ENCODE measurements around the gene RHOJ. TPM values are rescaled to one million over a fixed set of nuclear protein-coding genes. Genes with fewer than 3 reads are reported as not detected.

Gene RHOJ
- total RNA-seq, 1 experiment from 2014 or later = not detected

DNA sequence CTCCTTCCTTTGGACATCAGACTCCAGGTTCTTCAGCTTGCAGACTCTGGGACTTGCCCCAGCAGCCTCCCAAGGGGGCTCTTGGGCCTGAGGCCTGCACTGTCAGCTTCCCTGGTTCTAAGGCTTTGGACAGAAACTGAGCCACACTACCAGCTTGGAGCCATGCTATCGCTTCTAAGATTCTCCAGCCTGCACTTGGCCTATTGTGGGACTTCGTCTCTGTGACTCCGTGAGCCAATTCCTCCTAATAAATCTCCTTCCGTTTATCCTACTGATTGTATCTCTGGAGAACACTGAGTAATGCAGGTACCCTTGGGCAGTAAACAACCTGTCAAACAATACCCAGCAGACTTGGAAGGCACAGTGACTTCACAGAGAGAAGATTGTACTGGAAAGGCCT lies 24.9 kb upstream of the RHOJ start:
- intact Hi-C loops (cut with micrococcal nuclease) = no loop called here
- CTCF ChIA-PET = no interaction called here
- BruUV-seq (replicated peaks) = no TSS peak
- Histone ChIP-seq H3K4me1 (ENCODE audit: control insufficient read depth in 1 of 2, insufficient read depth in 2 of 2, low read length in 2 of 2) (no peaks in the 10 kb centered on the region), H3K9me3 (ENCODE audit: control insufficient read depth in 1 of 2, insufficient read depth in 1 of 2, low read depth in 1 of 2, low read length in 2 of 2) (no peaks in the 10 kb centered on the region), H3K27me3 (ENCODE audit: insufficient read depth, low read length) (no peaks in the 10 kb centered on the region; the same call in 1 of the 2 replicates), H3K9me2 (ENCODE audit: insufficient read depth) (no peaks in the 10 kb centered on the region), H3K79me2 (ENCODE audit: insufficient read depth, low read length) (no peaks in the 10 kb centered on the region), H4K20me1 (ENCODE audit: insufficient read depth) (no peaks in the 10 kb centered on the region), H3K36me3 (ENCODE audit: control insufficient read depth in 1 of 2, insufficient read depth in 2 of 2, low read length in 2 of 2) (no peaks in the 10 kb centered on the region), H3K4me3 (replicated peaks in 1 of 2; ENCODE audit: low read depth in 1 of 2, low read length in 2 of 2) (no peak overlapping the region), H3K9ac (ENCODE audit: low read length) (no peak overlapping the region), H3K4me2 (ENCODE audit: low read length) (no peak overlapping the region), H3K27ac (ENCODE audit: low read depth, low read length) (no peak overlapping the region), H2AFZ (ENCODE audit: low read depth, low read length, poor library complexity, severe bottlenecking) (no peak overlapping the region)
- no peak for ATAC-seq
- DNase-seq (ENCODE audit: low read depth, low spot score) = no peak
- TF ChIP-seq SP1 (IDR thresholded peaks at IDR 0.05; ENCODE audit: low read depth) = no peak
- TF ChIP-seq CBX3 (IDR thresholded peaks at IDR 0.05; ENCODE audit: low read depth) = no peak
- no peak for TF ChIP-seq ELF1 (IDR thresholded peaks at IDR 0.05; ENCODE audit: borderline replicate concordance, low read depth)
- no peak for TF ChIP-seq SRF (IDR thresholded peaks at IDR 0.05; ENCODE audit: low read depth)
- TF ChIP-seq FOSL1 (IDR thresholded peaks at IDR 0.05; ENCODE audit: low read depth) = no peak
- no peak for TF ChIP-seq CEBPB (IDR thresholded peaks at IDR 0.05; ENCODE audit: low read depth)
- no peak for TF ChIP-seq POLR2A (IDR thresholded peaks at IDR 0.05; ENCODE audit: borderline replicate concordance, extremely low read depth, insufficient read depth, insufficient read length)
- TF ChIP-seq POLR2AphosphoS5 (IDR thresholded peaks at IDR 0.05; ENCODE audit: low read depth, low read length) = no peak
- TF ChIP-seq, protein P1, sequence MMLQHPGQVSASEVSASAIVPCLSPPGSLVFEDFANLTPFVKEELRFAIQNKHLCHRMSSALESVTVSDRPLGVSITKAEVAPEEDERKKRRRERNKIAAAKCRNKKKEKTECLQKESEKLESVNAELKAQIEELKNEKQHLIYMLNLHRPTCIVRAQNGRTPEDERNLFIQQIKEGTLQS (IDR thresholded peaks at IDR 0.05) = no peak
- TF ChIP-seq ZNF274 (IDR thresholded peaks at IDR 0.05; ENCODE audit: low read depth, low read length) = no peak
- no peak for TF ChIP-seq EZH2 (IDR thresholded peaks at IDR 0.05)
- RAD21 ChIA-PET (ENCODE audit: low non-redundant PET in 1 of 2, low total read pairs in 2 of 2, uncharacterized antibody in 2 of 2, unreplicated experiment in 2 of 2) = no interaction called here
- POLR2A ChIA-PET = no interaction called here

- Histone ChIP-seq H3K4me1 (ENCODE audit: control insufficient read depth in 1 of 2, insufficient read depth in 2 of 2, low read length in 2 of 2) (no peaks in the 10 kb centered on the region), H3K36me3 (ENCODE audit: control insufficient read depth in 1 of 2, insufficient read depth in 2 of 2, low read length in 2 of 2) (no peaks in the 10 kb centered on the region), H2AFZ (ENCODE audit: low read depth, low read length, poor library complexity, severe bottlenecking) (no peak overlapping the region), H3K27me3 (ENCODE audit: insufficient read depth, low read length) (no peaks in the 10 kb centered on the region; the same call in 1 of the 2 replicates), H3K79me2 (ENCODE audit: insufficient read depth, low read length) (no peaks in the 10 kb centered on the region), H3K9me2 (ENCODE audit: insufficient read depth) (no peaks in the 10 kb centered on the region), H3K4me2 (ENCODE audit: low read length) (no peak overlapping the region), H3K4me3 (replicated peaks in 1 of 2; ENCODE audit: low read depth in 1 of 2, low read length in 2 of 2) (no peak overlapping the region), H3K9me3 (ENCODE audit: control insufficient read depth in 1 of 2, insufficient read depth in 1 of 2, low read depth in 1 of 2, low read length in 2 of 2) (no peaks in the 10 kb centered on the region), H3K9ac (ENCODE audit: low read length) (no peak overlapping the region), H3K27ac (ENCODE audit: low read depth, low read length) (no peak overlapping the region), H4K20me1 (ENCODE audit: insufficient read depth) (no peaks in the 10 kb centered on the region)
- ChIA-PET POLR2A (no interaction called here), CTCF (no interaction called here), RAD21 (ENCODE audit: low non-redundant PET in 1 of 2, low total read pairs in 2 of 2, uncharacterized antibody in 2 of 2, unreplicated experiment in 2 of 2) (no interaction called here)
- no TSS peak for BruUV-seq (replicated peaks)
- ATAC-seq = no peak
- DNase-seq (ENCODE audit: low read depth, low spot score) = no peak
- TF ChIP-seq, protein P2, sequence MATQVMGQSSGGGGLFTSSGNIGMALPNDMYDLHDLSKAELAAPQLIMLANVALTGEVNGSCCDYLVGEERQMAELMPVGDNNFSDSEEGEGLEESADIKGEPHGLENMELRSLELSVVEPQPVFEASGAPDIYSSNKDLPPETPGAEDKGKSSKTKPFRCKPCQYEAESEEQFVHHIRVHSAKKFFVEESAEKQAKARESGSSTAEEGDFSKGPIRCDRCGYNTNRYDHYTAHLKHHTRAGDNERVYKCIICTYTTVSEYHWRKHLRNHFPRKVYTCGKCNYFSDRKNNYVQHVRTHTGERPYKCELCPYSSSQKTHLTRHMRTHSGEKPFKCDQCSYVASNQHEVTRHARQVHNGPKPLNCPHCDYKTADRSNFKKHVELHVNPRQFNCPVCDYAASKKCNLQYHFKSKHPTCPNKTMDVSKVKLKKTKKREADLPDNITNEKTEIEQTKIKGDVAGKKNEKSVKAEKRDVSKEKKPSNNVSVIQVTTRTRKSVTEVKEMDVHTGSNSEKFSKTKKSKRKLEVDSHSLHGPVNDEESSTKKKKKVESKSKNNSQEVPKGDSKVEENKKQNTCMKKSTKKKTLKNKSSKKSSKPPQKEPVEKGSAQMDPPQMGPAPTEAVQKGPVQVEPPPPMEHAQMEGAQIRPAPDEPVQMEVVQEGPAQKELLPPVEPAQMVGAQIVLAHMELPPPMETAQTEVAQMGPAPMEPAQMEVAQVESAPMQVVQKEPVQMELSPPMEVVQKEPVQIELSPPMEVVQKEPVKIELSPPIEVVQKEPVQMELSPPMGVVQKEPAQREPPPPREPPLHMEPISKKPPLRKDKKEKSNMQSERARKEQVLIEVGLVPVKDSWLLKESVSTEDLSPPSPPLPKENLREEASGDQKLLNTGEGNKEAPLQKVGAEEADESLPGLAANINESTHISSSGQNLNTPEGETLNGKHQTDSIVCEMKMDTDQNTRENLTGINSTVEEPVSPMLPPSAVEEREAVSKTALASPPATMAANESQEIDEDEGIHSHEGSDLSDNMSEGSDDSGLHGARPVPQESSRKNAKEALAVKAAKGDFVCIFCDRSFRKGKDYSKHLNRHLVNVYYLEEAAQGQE (IDR thresholded peaks at IDR 0.05; ENCODE audit: low read depth) = no peak
- no peak for TF ChIP-seq EZH2phosphoT487 (IDR thresholded peaks at IDR 0.05; ENCODE audit: borderline replicate concordance)
- TF ChIP-seq SP1 (IDR thresholded peaks at IDR 0.05; ENCODE audit: low read depth) = no peak
- TF ChIP-seq, protein P1 (IDR thresholded peaks at IDR 0.05) = no peak
- no peak for TF ChIP-seq YY1 (IDR thresholded peaks at IDR 0.05; ENCODE audit: extremely low read depth, insufficient replicate concordance, low read depth, low read length)
- no peak for TF ChIP-seq SRF (IDR thresholded peaks at IDR 0.05; ENCODE audit: low read depth)
- no peak for TF ChIP-seq TCF7L2 (IDR thresholded peaks at IDR 0.05; ENCODE audit: borderline replicate concordance, extremely low read depth, insufficient read depth, insufficient read length)
- TF ChIP-seq EZH2 (IDR thresholded peaks at IDR 0.05) = no peak
- no peak for TF ChIP-seq ZFX (IDR thresholded peaks at IDR 0.05)
- no peak for TF ChIP-seq JUND (IDR thresholded peaks at IDR 0.05)
- intact Hi-C loops (cut with micrococcal nuclease) = no loop called here
Observed at GRCh38 chr14:63180011-63180410, 24.2 kb upstream of the RHOJ start.
